ENCODE measurements around the gene F7. TPM values are rescaled to one million over a fixed set of nuclear protein-coding genes. Genes with fewer than 3 reads are reported as not detected.

Gene F7
- total and polyA plus RNA-seq, 9 of the 15 experiments (the other 6 are each of a cell fraction or from before 2014, with no cell fraction given) = not detected

DNA sequence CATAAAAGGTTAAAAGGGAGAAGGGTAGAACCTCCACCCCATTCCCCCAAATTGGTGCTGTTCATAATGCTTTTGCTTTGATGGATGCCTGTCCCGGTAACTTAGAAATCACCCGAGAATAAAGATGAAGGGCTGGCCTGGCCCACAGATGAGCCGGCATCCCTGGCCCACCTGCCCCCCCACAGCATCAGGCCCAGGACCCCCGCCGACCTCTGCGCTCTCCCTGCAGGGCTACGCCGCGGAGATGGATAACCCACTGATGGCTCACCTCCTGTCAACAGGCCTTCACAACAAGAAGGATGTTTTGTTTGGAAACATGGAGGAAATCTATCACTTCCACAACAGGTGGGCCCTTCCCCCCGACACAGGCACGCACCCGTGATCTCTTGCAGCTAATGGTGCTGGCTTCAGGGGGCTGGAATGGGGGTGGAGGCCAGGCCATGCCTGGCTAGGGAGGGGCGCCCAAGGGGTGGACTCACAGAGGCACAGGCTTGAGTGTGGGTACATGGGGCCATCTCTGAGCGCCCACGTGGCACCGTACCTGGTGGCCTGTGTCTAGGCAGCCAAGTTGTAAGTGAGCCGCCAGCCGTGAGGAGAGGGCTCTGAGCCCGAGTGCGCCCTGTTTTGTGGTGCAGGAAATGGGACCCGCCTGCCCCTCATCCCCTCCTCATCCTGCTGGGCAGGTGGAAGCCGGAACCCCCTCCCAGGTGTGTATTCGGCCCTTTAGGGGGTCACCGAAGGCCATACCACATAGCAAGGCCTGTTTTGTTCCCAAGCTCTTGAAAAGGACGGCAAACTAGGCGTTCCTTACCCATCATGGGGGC lies 23.2 kb upstream of the F7 start:
- WGBS (ENCODE audit: insufficient coverage, low coverage, missing lambda C conversion rate) = 3% methylated on average over 19 of the region's 26 CpGs
- H3K4me2 ChIP-seq (ENCODE audit: insufficient read depth, low read length) = no peak overlapping the region
- H3K9me3 ChIP-seq (replicated peaks; ENCODE audit: control insufficient read depth, insufficient read depth, low read depth, low read length) = no peaks in the 10 kb centered on the region
- ChIA-PET POLR2A (no interaction called here), CTCF (ENCODE audit: low intra/inter-chr PET ratio) (no interaction called here)
- in situ Hi-C loops (cut with MboI) (no loop called here), intact Hi-C loops (cut with micrococcal nuclease) (no loop called here)
- TF ChIP-seq SMAD2 (IDR thresholded peaks at IDR 0.05; ENCODE audit: low read depth, low read length) (no peak), NCOA4 (IDR thresholded peaks at IDR 0.05; ENCODE audit: partially characterized antibody) (no peak)
- H3K27me3 ChIP-seq (ENCODE audit: control insufficient read depth in 2 of 2, insufficient read depth in 2 of 2, low read length in 2 of 2) = peaks cover 3 to 71% of the 10 kb centered on the region in 2 experiments; a peak in 4 of 5 replicates
- FAIRE-seq = no peak
- no TSS peak for BruUV-seq (replicated peaks)
- H3K4me3 ChIP-seq = no peak overlapping the region
- no peak overlapping the region for H2AFZ ChIP-seq (ENCODE audit: low read depth, low read length)
- DNase-seq (ENCODE audit: extremely low read depth in 1 of 4, low spot score in 3 of 4) = no peak
- no peak overlapping the region for H3K27ac ChIP-seq (ENCODE audit: extremely low read depth, low read depth, low read length)
- no peak for ATAC-seq
- no peak overlapping the region for H3K9ac ChIP-seq (ENCODE audit: insufficient read depth in 1 of 2, low read depth in 2 of 2, low read length in 2 of 2)
- H3K4me1 ChIP-seq (replicated peaks in 1 of 2; ENCODE audit: control insufficient read depth in 2 of 2, insufficient read depth in 2 of 2, low read length in 2 of 2) = peaks cover 0 to 17% of the 10 kb centered on the region in 2 experiments; a peak in 1 of 5 replicates
- peaks cover 11% of the 10 kb centered on the region for H4K20me1 ChIP-seq (replicated peaks; ENCODE audit: control insufficient read depth, insufficient read depth, low read length)
- no peaks in the 10 kb centered on the region for H3K36me3 ChIP-seq (ENCODE audit: control insufficient read depth, insufficient read depth, low read length)
- no peaks in the 10 kb centered on the region for H3K79me2 ChIP-seq (ENCODE audit: control insufficient read depth, insufficient read depth, low read length)
- H3K9me1 ChIP-seq (ENCODE audit: control insufficient read depth, insufficient read depth, low read length) = no peaks in the 10 kb centered on the region

DNA sequence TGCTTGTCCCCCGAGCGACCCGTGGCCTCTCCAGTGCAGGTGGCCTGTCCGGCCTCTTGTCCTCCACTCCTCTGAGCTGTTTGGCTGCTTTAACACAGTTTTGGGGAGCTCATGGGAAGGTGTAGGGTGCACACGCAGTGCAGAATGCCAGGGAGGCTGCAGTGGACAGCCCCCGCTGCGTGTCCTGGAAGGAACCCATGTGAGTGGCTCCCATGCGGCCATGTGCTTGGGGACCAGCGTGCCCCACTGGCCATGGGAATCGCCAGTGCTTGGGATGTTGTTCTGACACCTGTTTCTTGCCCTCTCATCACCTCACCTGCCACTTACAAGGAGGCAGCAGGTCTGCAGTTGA lies 22.6 kb upstream of the F7 start:
- WGBS (ENCODE audit: insufficient coverage, low coverage, missing lambda C conversion rate) = 3% methylated on average over 10 of the region's 10 CpGs
- Histone ChIP-seq H3K36me3 (ENCODE audit: control insufficient read depth, insufficient read depth, low read length) (no peaks in the 10 kb centered on the region), H3K9ac (ENCODE audit: insufficient read depth in 1 of 2, low read depth in 2 of 2, low read length in 2 of 2) (no peak overlapping the region), H3K9me3 (replicated peaks; ENCODE audit: control insufficient read depth, insufficient read depth, low read depth, low read length) (no peaks in the 10 kb centered on the region), H3K79me2 (ENCODE audit: control insufficient read depth, insufficient read depth, low read length) (no peaks in the 10 kb centered on the region), H4K20me1 (replicated peaks; ENCODE audit: control insufficient read depth, insufficient read depth, low read length) (peaks cover 15% of the 10 kb centered on the region), H3K9me1 (ENCODE audit: control insufficient read depth, insufficient read depth, low read length) (no peaks in the 10 kb centered on the region), H3K27ac (ENCODE audit: extremely low read depth, low read depth, low read length) (no peak overlapping the region), H3K27me3 (ENCODE audit: control insufficient read depth in 2 of 2, insufficient read depth in 2 of 2, low read length in 2 of 2) (peaks cover 7 to 71% of the 10 kb centered on the region in 2 experiments), H2AFZ (ENCODE audit: low read depth, low read length) (no peak overlapping the region), H3K4me1 (replicated peaks in 1 of 2; ENCODE audit: control insufficient read depth in 2 of 2, insufficient read depth in 2 of 2, low read length in 2 of 2) (peaks cover 0 to 12% of the 10 kb centered on the region in 2 experiments; a peak in 1 of 5 replicates), H3K4me2 (ENCODE audit: insufficient read depth, low read length) (no peak overlapping the region), H3K4me3 (no peak overlapping the region)
- no peak for DNase-seq (ENCODE audit: extremely low read depth in 1 of 4, low spot score in 3 of 4)
- intact Hi-C loops (cut with micrococcal nuclease) (no loop called here), in situ Hi-C loops (cut with MboI) (no loop called here)
- no TSS peak for BruUV-seq (replicated peaks)
- no peak for ATAC-seq
- ChIA-PET CTCF (ENCODE audit: low intra/inter-chr PET ratio) (no interaction called here), POLR2A (no interaction called here)
- FAIRE-seq = no peak
- TF ChIP-seq, protein P1, sequence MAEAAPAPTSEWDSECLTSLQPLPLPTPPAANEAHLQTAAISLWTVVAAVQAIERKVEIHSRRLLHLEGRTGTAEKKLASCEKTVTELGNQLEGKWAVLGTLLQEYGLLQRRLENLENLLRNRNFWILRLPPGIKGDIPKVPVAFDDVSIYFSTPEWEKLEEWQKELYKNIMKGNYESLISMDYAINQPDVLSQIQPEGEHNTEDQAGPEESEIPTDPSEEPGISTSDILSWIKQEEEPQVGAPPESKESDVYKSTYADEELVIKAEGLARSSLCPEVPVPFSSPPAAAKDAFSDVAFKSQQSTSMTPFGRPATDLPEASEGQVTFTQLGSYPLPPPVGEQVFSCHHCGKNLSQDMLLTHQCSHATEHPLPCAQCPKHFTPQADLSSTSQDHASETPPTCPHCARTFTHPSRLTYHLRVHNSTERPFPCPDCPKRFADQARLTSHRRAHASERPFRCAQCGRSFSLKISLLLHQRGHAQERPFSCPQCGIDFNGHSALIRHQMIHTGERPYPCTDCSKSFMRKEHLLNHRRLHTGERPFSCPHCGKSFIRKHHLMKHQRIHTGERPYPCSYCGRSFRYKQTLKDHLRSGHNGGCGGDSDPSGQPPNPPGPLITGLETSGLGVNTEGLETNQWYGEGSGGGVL (CRISPR knock-in tag; IDR thresholded peaks at IDR 0.05) = no peak
- TF ChIP-seq STAT5A (IDR thresholded peaks at IDR 0.05; ENCODE audit: borderline replicate concordance, low read length) = no peak
- TF ChIP-seq, protein P2, sequence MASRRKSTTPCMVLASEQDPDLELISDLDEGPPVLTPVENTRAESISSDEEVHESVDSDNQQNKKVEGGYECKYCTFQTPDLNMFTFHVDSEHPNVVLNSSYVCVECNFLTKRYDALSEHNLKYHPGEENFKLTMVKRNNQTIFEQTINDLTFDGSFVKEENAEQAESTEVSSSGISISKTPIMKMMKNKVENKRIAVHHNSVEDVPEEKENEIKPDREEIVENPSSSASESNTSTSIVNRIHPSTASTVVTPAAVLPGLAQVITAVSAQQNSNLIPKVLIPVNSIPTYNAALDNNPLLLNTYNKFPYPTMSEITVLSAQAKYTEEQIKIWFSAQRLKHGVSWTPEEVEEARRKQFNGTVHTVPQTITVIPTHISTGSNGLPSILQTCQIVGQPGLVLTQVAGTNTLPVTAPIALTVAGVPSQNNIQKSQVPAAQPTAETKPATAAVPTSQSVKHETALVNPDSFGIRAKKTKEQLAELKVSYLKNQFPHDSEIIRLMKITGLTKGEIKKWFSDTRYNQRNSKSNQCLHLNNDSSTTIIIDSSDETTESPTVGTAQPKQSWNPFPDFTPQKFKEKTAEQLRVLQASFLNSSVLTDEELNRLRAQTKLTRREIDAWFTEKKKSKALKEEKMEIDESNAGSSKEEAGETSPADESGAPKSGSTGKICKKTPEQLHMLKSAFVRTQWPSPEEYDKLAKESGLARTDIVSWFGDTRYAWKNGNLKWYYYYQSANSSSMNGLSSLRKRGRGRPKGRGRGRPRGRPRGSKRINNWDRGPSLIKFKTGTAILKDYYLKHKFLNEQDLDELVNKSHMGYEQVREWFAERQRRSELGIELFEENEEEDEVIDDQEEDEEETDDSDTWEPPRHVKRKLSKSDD (conservative IDR thresholded peaks at IDR 0.05; ENCODE audit: low read length) = no peak
- TF ChIP-seq, protein P3, sequence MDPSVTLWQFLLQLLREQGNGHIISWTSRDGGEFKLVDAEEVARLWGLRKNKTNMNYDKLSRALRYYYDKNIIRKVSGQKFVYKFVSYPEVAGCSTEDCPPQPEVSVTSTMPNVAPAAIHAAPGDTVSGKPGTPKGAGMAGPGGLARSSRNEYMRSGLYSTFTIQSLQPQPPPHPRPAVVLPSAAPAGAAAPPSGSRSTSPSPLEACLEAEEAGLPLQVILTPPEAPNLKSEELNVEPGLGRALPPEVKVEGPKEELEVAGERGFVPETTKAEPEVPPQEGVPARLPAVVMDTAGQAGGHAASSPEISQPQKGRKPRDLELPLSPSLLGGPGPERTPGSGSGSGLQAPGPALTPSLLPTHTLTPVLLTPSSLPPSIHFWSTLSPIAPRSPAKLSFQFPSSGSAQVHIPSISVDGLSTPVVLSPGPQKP (CRISPR knock-in tag; IDR thresholded peaks at IDR 0.05) = no peak
- no peak for TF ChIP-seq WHSC1 (IDR thresholded peaks at IDR 0.05; ENCODE audit: low read length)
- TF ChIP-seq GABPB1 (CRISPR knock-in tag; IDR thresholded peaks at IDR 0.05) = no peak
- no peak for TF ChIP-seq ZNF232 (CRISPR knock-in tag; IDR thresholded peaks at IDR 0.05)
- TF ChIP-seq KLF1 (tag; IDR thresholded peaks at IDR 0.05) = no peak
